LNCaP clone FGC (cell line): ENCODE measurements around the gene ARHGAP23.

ENCODE experiments used
- DNase-seq: peaks from one replicate; pipeline ENCODE4 v3.0.0-alpha.2; 2011; ENCODE audit warnings: low read depth
- H3K4me3 ChIP-seq: 2 replicates; pipeline ENCODE4 v1.5.1; 2011; ENCODE audit warnings: mild to moderate bottlenecking, low read depth, low read length, control low read depth
- CTCF ChIP-seq: IDR thresholded peaks from 2 replicates; pipeline ENCODE4 v1.5.1; 2012; ENCODE audit warnings: mild to moderate bottlenecking; ENCODE audit not compliant: control insufficient read depth, insufficient read depth; ENCODE audit errors: extremely low read depth

Gene ARHGAP23

GRCh38 chr17:38552343-38552742, 124.1 kb downstream of the ARHGAP23 start:
- H3K4me3 ChIP-seq: no peak overlapping the region
- DNase-seq: no peak

GRCh38 chr17:38554430-38555350, 126.4 kb downstream of the ARHGAP23 start:
- H3K4me3 ChIP-seq: no peak overlapping the region
- no peak for DNase-seq
- TF ChIP-seq CTCF: no peak

More at GRCh38 chr17:38552343-38552742, 124.1 kb downstream of the ARHGAP23 start:
- no peak for TF ChIP-seq CTCF

GRCh38 chr17:38556239-38556638, 128.0 kb downstream of the ARHGAP23 start:
- no peak for TF ChIP-seq CTCF
- DNase-seq: no peak
- no peak overlapping the region for H3K4me3 ChIP-seq

- no peak for DNase-seq
- H3K4me3 ChIP-seq: no peak overlapping the region
- TF ChIP-seq CTCF: no peak
Observed at GRCh38 chr17:38557396-38557795, 129.1 kb downstream of the ARHGAP23 start.

- TF ChIP-seq CTCF: peak; percentile 99
- peak overlapping the region; percentile 24 for H3K4me3 ChIP-seq
- DNase-seq: peak; percentile 52
Observed at GRCh38 chr17:38557836-38558727, 129.8 kb downstream of the ARHGAP23 start.

GRCh38 chr17:38558728-38559050, 130.4 kb downstream of the ARHGAP23 start:
- TF ChIP-seq CTCF: no peak
- H3K4me3 ChIP-seq: no peak overlapping the region
- no peak for DNase-seq
